Body of pancreas (tissue), 4 donors: ENCODE measurements around the gene CLEC16A. TPM values are rescaled to one million over a fixed set of nuclear protein-coding genes. Genes with fewer than 3 reads are reported as not detected.

Experiments used
- ATAC-seq: fragments of 150-250 bp; one replicate; pipeline ENCODE4 v1.9.1; 2016
- DNase-seq, 4 donors: peaks; one replicate each; pipeline ENCODE4 v3.0.0-alpha.2; 2019
- H3K27ac ChIP-seq, 4 donors: fragments of 200-600 bp; sonication (generic); 1 replicate in 3 of 4; 2 replicates in 1 of 4; pipeline versions ENCODE4 v1.5.1 to v1.6.1; 2016 to 2019; ENCODE audit warnings: mild to moderate bottlenecking in 1 of 4, mixed read lengths in 1 of 4, moderate library complexity in 1 of 4
- H3K27me3 ChIP-seq, 2 donors: fragments of 200-600 bp; sonication (generic); one replicate each; pipeline ENCODE4 v1.6.0; 2016; ENCODE audit warnings: mild to moderate bottlenecking in 1 of 2
- H3K36me3 ChIP-seq, 2 donors: fragments of 200-600 bp; sonication (generic); replicated peaks in 1 of 2; 2 replicates each; pipeline ENCODE4 v1.5.1; 2016; ENCODE audit warnings: low read depth in 2 of 2; ENCODE audit not compliant: insufficient read depth in 1 of 2
- H3K4me1 ChIP-seq: fragments of 200-600 bp; sonication (generic); one replicate; pipeline ENCODE4 v1.6.0; 2016
- H3K4me3 ChIP-seq, 2 donors: fragments of 200-600 bp; sonication (generic); 1 replicate in 1 of 2; 2 replicates in 1 of 2; pipeline ENCODE4 v1.5.1; 2016 to 2019
- H3K9me3 ChIP-seq, 3 donors: fragments of 200-600 bp; sonication (generic); 1 replicate in 2 of 3; 2 replicates in 1 of 3; pipeline ENCODE4 v1.5.1; 2016
- CTCF ChIP-seq, 7 experiments: fragments of 450-650 bp in 4 of 7; fragments of 200-600 bp in 3 of 7; sonication (generic) in 3 of 7; IDR thresholded peaks; one replicate each; pipeline ENCODE4 v1.5.1; 2016 to 2019; ENCODE audit warnings: antibody characterized with exemption in 7 of 7
- POLR2A ChIP-seq, 3 donors: fragments of 450-650 bp; IDR thresholded peaks; one replicate each; pipeline ENCODE4 v1.6.1; 2016; ENCODE audit warnings: antibody characterized with exemption in 3 of 3, mild to moderate bottlenecking in 2 of 3
- WGBS, 2 donors: methylation state at CpG; one replicate each; pipeline ENCODE4 v1.1.5; 2017; 5-methylcytosine and 5-hydroxymethylcytosine counted together
- intact Hi-C: fragments of 100-400 bp; cut with DNase I; formaldehyde crosslinking; loops from one replicate; pipeline ENCODE4 v1.15.1; 2023
- total RNA-seq, 2 donors: library from RNA; depleted of rRNA; stranded (reverse); fragments of >200 nt; gene quantifications; one replicate each; pipeline ENCODE4 v1.1.0, GENCODE V29; 2016

CLEC16A gene
- total RNA-seq, 2 donors from 2014 or later = 15.0 to 21.4 TPM

- no peaks in the 10 kb centered on the region for H3K27me3 ChIP-seq
- H3K4me3 ChIP-seq = no peak overlapping the region
- H3K27ac ChIP-seq = peak overlapping the region in 1 of 4 donors; percentile 42
- no peak for DNase-seq
- peaks cover 11% of the 10 kb centered on the region for H3K4me1 ChIP-seq
- 70 to 71% methylated on average over 19 of the region's 19 CpGs for WGBS, 2 donors
- ATAC-seq = no peak
- TF ChIP-seq CTCF (IDR thresholded peaks at IDR 0.05) (no peak), POLR2A (IDR thresholded peaks at IDR 0.05) (no peak)
- intact Hi-C loops = no loop called here
- H3K9me3 ChIP-seq = no peaks in the 10 kb centered on the region
- no peaks in the 10 kb centered on the region for H3K36me3 ChIP-seq
Observed at GRCh38 chr16:11205065-11205699, 260.8 kb downstream of the CLEC16A start.

GRCh38 chr16:11205754-11206581 lies 261.6 kb downstream of the CLEC16A start:
- Histone ChIP-seq H3K4me1 (peaks cover 11% of the 10 kb centered on the region), H3K36me3 (no peaks in the 10 kb centered on the region), H3K27me3 (no peaks in the 10 kb centered on the region), H3K27ac (peak overlapping the region in 1 of 4 donors; percentile 42), H3K4me3 (no peak overlapping the region), H3K9me3 (no peaks in the 10 kb centered on the region)
- WGBS, 2 donors = 36% methylated on average over 13 of the region's 13 CpGs; no CpG with 5 or more reads in 1 of the 2 donors
- DNase-seq (peak in 1 of 4 donors; percentile 46), ATAC-seq (peak; percentile 44)
- intact Hi-C loops = no loop called here
- no peak for TF ChIP-seq POLR2A (IDR thresholded peaks at IDR 0.05)
- no peak for TF ChIP-seq CTCF (IDR thresholded peaks at IDR 0.05)

- no peaks in the 10 kb centered on the region for H3K36me3 ChIP-seq
- ATAC-seq = no peak
- no peaks in the 10 kb centered on the region for H3K27me3 ChIP-seq
- WGBS, 2 donors = 74 to 83% methylated on average over 1 to 3 of the region's 3 CpGs
- no peaks in the 10 kb centered on the region for H3K9me3 ChIP-seq
- intact Hi-C loops = no loop called here
- TF ChIP-seq CTCF (IDR thresholded peaks at IDR 0.05) (no peak), POLR2A (IDR thresholded peaks at IDR 0.05) (no peak)
- H3K4me3 ChIP-seq = no peak overlapping the region
- no peak overlapping the region for H3K27ac ChIP-seq
- no peak for DNase-seq
- H3K4me1 ChIP-seq = peaks cover 11% of the 10 kb centered on the region
Observed at GRCh38 chr16:11207646-11208045, 263.3 kb downstream of the CLEC16A start.

- Histone ChIP-seq H3K4me1 (peaks cover 11% of the 10 kb centered on the region), H3K36me3 (no peaks in the 10 kb centered on the region), H3K27ac (no peak overlapping the region), H3K27me3 (no peaks in the 10 kb centered on the region), H3K4me3 (no peak overlapping the region), H3K9me3 (no peaks in the 10 kb centered on the region)
- intact Hi-C loops = no loop called here
- DNase-seq (peak in 1 of 4 donors; percentile 20), ATAC-seq (no peak)
- TF ChIP-seq POLR2A (IDR thresholded peaks at IDR 0.05) (no peak), CTCF (IDR thresholded peaks at IDR 0.05) (no peak)
- WGBS, 2 donors = 57 to 65% methylated on average over 8 to 9 of the region's 9 CpGs
Observed at GRCh38 chr16:11208916-11209665, 264.7 kb downstream of the CLEC16A start.
